Measurements from ENCODE around the gene NKIRAS2. TPM values are rescaled to one million over a fixed set of nuclear protein-coding genes. Genes with fewer than 3 reads are reported as not detected.

The NKIRAS2 gene
- total RNA-seq, 1 experiment from 2014 or later: 22.4 TPM

DNA sequence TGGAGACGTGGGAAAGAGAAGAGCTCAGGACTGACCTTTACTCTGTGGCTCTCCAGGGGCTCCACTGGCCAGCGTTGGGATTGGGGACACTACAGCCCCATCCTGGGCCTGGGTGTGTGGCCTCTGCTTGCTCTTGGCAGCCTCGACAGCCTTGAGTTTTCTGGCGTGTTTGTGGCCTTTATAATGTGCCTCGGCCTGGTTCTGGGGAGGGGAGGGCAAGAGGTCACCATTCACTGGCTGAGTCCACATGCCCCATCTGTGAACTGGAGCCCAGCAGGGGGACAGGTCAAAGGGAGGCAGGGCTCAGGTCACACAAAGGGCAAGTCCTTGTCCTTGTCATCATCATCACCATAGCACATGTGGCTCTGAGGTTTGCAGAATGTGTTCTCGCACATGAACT, 11.7 kb downstream of the NKIRAS2 start:
- no peaks in the 10 kb centered on the region for H3K27me3 ChIP-seq (ENCODE audit: control insufficient read depth, insufficient read depth, low read length)
- ATAC-seq: no peak
- in situ Hi-C loops (cut with HindIII; ENCODE audit: low pct_unique_long_range_greater_than_20kb, low sequenced_read_pairs) (no loop called here), intact Hi-C loops (cut with micrococcal nuclease; ENCODE audit: unreplicated experiment) (no loop called here)
- H3K9me3 ChIP-seq (ENCODE audit: control insufficient read depth, insufficient read depth, low read depth, low read length): no peaks in the 10 kb centered on the region
- H3K4me3 ChIP-seq (ENCODE audit: low read depth in 2 of 2, low read length in 2 of 2): no peak overlapping the region
- no peak for DNase-seq (ENCODE audit: low read depth, low spot score)
- no peaks in the 10 kb centered on the region for H3K36me3 ChIP-seq (ENCODE audit: control insufficient read depth, insufficient read depth, low read length)
- TF ChIP-seq SIN3A (IDR thresholded peaks at IDR 0.05; ENCODE audit: borderline replicate concordance, insufficient read depth, low read depth, low read length) (no peak), TCF7L2 (IDR thresholded peaks at IDR 0.05; ENCODE audit: low read depth, low read length) (no peak), POLR2AphosphoS5 (IDR thresholded peaks at IDR 0.05; ENCODE audit: low read depth, low read length) (no peak)
- TF ChIP-seq, protein P1, sequence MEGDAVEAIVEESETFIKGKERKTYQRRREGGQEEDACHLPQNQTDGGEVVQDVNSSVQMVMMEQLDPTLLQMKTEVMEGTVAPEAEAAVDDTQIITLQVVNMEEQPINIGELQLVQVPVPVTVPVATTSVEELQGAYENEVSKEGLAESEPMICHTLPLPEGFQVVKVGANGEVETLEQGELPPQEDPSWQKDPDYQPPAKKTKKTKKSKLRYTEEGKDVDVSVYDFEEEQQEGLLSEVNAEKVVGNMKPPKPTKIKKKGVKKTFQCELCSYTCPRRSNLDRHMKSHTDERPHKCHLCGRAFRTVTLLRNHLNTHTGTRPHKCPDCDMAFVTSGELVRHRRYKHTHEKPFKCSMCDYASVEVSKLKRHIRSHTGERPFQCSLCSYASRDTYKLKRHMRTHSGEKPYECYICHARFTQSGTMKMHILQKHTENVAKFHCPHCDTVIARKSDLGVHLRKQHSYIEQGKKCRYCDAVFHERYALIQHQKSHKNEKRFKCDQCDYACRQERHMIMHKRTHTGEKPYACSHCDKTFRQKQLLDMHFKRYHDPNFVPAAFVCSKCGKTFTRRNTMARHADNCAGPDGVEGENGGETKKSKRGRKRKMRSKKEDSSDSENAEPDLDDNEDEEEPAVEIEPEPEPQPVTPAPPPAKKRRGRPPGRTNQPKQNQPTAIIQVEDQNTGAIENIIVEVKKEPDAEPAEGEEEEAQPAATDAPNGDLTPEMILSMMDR (IDR thresholded peaks at IDR 0.05): no peak
- TF ChIP-seq, protein P2, sequence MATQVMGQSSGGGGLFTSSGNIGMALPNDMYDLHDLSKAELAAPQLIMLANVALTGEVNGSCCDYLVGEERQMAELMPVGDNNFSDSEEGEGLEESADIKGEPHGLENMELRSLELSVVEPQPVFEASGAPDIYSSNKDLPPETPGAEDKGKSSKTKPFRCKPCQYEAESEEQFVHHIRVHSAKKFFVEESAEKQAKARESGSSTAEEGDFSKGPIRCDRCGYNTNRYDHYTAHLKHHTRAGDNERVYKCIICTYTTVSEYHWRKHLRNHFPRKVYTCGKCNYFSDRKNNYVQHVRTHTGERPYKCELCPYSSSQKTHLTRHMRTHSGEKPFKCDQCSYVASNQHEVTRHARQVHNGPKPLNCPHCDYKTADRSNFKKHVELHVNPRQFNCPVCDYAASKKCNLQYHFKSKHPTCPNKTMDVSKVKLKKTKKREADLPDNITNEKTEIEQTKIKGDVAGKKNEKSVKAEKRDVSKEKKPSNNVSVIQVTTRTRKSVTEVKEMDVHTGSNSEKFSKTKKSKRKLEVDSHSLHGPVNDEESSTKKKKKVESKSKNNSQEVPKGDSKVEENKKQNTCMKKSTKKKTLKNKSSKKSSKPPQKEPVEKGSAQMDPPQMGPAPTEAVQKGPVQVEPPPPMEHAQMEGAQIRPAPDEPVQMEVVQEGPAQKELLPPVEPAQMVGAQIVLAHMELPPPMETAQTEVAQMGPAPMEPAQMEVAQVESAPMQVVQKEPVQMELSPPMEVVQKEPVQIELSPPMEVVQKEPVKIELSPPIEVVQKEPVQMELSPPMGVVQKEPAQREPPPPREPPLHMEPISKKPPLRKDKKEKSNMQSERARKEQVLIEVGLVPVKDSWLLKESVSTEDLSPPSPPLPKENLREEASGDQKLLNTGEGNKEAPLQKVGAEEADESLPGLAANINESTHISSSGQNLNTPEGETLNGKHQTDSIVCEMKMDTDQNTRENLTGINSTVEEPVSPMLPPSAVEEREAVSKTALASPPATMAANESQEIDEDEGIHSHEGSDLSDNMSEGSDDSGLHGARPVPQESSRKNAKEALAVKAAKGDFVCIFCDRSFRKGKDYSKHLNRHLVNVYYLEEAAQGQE (IDR thresholded peaks at IDR 0.05; ENCODE audit: insufficient read depth in 1 of 2, low read depth in 2 of 2, low read length in 1 of 2): no peak
- ChIA-PET POLR2A (no interaction called here), CTCF (interaction anchor here (1.3 kb wide), 1 partner anchor 24 kb away, joined by 4 read pairs; no protein-coding TSS in a partner anchor)
- no peak overlapping the region for H3K27ac ChIP-seq (ENCODE audit: low read length)
- BruUV-seq (replicated peaks): no TSS peak
- H3K4me1 ChIP-seq (ENCODE audit: control insufficient read depth, insufficient read depth, low read length): no peaks in the 10 kb centered on the region

DNA sequence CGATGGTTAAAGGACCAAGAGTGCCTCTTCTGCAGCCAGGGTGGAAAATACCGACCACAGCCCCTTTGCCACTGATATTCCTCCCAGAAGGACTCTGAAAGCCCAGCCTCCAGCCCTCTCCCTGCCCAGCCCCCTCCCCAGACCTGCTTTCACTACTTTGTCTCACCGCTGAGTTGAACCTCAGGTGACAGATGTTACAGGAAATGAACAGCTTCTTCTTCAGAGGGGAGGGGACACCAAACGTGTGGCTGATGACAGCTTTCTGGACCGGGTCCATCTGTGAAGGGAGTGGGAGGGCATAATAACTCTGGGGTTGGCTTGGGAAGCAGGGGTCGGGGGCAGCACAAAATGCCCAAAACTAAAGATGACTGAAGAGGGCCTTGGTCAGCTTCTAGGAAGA, 14.2 kb downstream of the NKIRAS2 start:
- Histone ChIP-seq H3K27me3 (ENCODE audit: control insufficient read depth, insufficient read depth, low read length) (no peaks in the 10 kb centered on the region), H3K9me3 (ENCODE audit: control insufficient read depth, insufficient read depth, low read depth, low read length) (no peaks in the 10 kb centered on the region), H3K4me3 (ENCODE audit: low read depth in 2 of 2, low read length in 2 of 2) (no peak overlapping the region), H3K4me1 (ENCODE audit: control insufficient read depth, insufficient read depth, low read length) (no peaks in the 10 kb centered on the region), H3K27ac (ENCODE audit: low read length) (no peak overlapping the region), H3K36me3 (ENCODE audit: control insufficient read depth, insufficient read depth, low read length) (no peaks in the 10 kb centered on the region)
- TF ChIP-seq, protein P1 (IDR thresholded peaks at IDR 0.05): no peak
- TF ChIP-seq TCF7L2 (IDR thresholded peaks at IDR 0.05; ENCODE audit: low read depth, low read length): no peak
- TF ChIP-seq SIN3A (IDR thresholded peaks at IDR 0.05; ENCODE audit: borderline replicate concordance, insufficient read depth, low read depth, low read length): no peak
- TF ChIP-seq POLR2AphosphoS5 (IDR thresholded peaks at IDR 0.05; ENCODE audit: low read depth, low read length): no peak
- TF ChIP-seq, protein P2 (IDR thresholded peaks at IDR 0.05; ENCODE audit: insufficient read depth in 1 of 2, low read depth in 2 of 2, low read length in 1 of 2): no peak
- ATAC-seq (no peak), DNase-seq (ENCODE audit: low read depth, low spot score) (no peak)
- in situ Hi-C loops (cut with HindIII; ENCODE audit: low pct_unique_long_range_greater_than_20kb, low sequenced_read_pairs): no loop called here
- no TSS peak for BruUV-seq (replicated peaks)
- ChIA-PET POLR2A (interaction anchor here (0.6 kb wide), 1 partner anchor 31 kb away, joined by 5 read pairs; no protein-coding TSS in a partner anchor), CTCF (no interaction called here)
- intact Hi-C loops (cut with micrococcal nuclease; ENCODE audit: unreplicated experiment): no loop called here
